OCI-LY7 (cell line): ENCODE results near the gene IL1RAPL2.

Source experiments
- EZH2phosphoT487 ChIP-seq: fragments of 200-600 bp; sonication (generic); IDR thresholded peaks from 2 replicates; pipeline ENCODE4 v1.6.1; 2018; ENCODE audit warnings: low read depth, borderline replicate concordance, mild to moderate bottlenecking, mixed run types, antibody characterized with exemption, low read length, moderate library complexity, mixed read lengths
- TF ChIP-seq, protein P1 (sequence below): fragments of 200-600 bp; sonication (generic); conservative IDR thresholded peaks from 2 replicates; pipeline ENCODE4 v1.5.1; 2014; ENCODE audit warnings: mild to moderate bottlenecking, antibody characterized with exemption, low read length, moderate library complexity, mixed read lengths

DNA sequence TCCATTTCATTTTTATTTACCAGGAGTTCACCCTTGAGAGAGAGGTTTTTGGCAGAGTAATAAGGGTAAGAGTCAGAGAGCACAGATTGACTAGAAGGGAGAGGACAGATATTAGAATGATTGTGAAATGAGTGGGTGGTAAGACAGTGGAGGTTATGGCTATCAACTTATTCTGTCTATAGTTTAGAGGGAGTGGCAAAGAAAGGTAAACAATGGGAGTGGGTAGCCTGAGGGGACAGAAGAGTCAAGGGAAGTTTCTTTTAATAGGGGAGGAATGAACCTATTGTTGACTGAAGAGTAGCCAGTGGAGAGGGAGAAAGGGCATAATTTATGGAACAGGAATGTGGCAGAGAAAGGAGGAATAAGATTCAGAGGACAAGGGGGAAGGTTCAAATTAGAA is 1069.8 kb downstream of the IL1RAPL2 start:
- TF ChIP-seq, protein P1, sequence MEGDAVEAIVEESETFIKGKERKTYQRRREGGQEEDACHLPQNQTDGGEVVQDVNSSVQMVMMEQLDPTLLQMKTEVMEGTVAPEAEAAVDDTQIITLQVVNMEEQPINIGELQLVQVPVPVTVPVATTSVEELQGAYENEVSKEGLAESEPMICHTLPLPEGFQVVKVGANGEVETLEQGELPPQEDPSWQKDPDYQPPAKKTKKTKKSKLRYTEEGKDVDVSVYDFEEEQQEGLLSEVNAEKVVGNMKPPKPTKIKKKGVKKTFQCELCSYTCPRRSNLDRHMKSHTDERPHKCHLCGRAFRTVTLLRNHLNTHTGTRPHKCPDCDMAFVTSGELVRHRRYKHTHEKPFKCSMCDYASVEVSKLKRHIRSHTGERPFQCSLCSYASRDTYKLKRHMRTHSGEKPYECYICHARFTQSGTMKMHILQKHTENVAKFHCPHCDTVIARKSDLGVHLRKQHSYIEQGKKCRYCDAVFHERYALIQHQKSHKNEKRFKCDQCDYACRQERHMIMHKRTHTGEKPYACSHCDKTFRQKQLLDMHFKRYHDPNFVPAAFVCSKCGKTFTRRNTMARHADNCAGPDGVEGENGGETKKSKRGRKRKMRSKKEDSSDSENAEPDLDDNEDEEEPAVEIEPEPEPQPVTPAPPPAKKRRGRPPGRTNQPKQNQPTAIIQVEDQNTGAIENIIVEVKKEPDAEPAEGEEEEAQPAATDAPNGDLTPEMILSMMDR: no peak
- no peak for TF ChIP-seq EZH2phosphoT487
